OCI-LY3 (cell line): ENCODE data around the gene TTLL5.
A peak's percentile ranks its signal among the peaks of the same experiment; 100 is the strongest.

Source experiments
- H2AFZ ChIP-seq: fragments of 200-600, 300-600 bp; shearing (Covaris generic); 2 replicates; pipeline ENCODE4 v1.6.0; 2014; ENCODE audit warnings: antibody characterized with exemption, low read depth, low read length
- H3K27ac ChIP-seq: fragments of 200-600, 300-600 bp; sonication (generic); 2 replicates; pipeline ENCODE4 v1.5.1; 2014; ENCODE audit warnings: mild to moderate bottlenecking, low read length, moderate library complexity, mixed read lengths
- H3K27me3 ChIP-seq: fragments of 200-600, 300-600 bp; sonication (generic); 2 replicates; pipeline ENCODE4 v1.6.1; 2014; ENCODE audit warnings: low read depth, low read length, mixed read lengths
- H3K36me3 ChIP-seq: fragments of 200-600, 300-600 bp; sonication (generic); replicated peaks from 2 replicates; pipeline ENCODE3; 2014; ENCODE audit warnings: low read depth, low read length, mixed read lengths
- H3K4me1 ChIP-seq: fragments of 300-600, 200-600 bp; sonication (generic); 2 replicates; pipeline ENCODE4 v1.6.1; 2014; ENCODE audit warnings: low read length, mixed read lengths
- H3K4me2 ChIP-seq: fragments of 200-600, 300-600 bp; sonication (generic); 2 replicates; pipeline ENCODE4 v1.6.1; 2014; ENCODE audit warnings: low read length, mixed read lengths
- H3K4me3 ChIP-seq: fragments of 300-600, 200-600 bp; sonication (generic); 2 replicates; pipeline ENCODE4 v1.5.1; 2014; ENCODE audit warnings: antibody characterized with exemption, mild to moderate bottlenecking, low read length, moderate library complexity
- H3K79me2 ChIP-seq: fragments of 300-600, 200-600 bp; shearing (Covaris generic); 2 replicates; pipeline ENCODE4 v1.6.1; 2014; ENCODE audit warnings: mild to moderate bottlenecking, low read length, mixed read lengths
- H3K9ac ChIP-seq: fragments of 300-600, 200-600 bp; shearing (Covaris generic); 2 replicates; pipeline ENCODE4 v1.6.0; 2014; ENCODE audit warnings: mild to moderate bottlenecking, low read length, moderate library complexity
- H3K9me3 ChIP-seq: fragments of 200-600, 300-600 bp; shearing (Covaris generic); 2 replicates; pipeline ENCODE4 v1.6.1; 2014; ENCODE audit warnings: low read length, mixed read lengths; ENCODE audit not compliant: insufficient read depth
- H4K20me1 ChIP-seq: fragments of 200-600, 300-600 bp; sonication (generic); 2 replicates; pipeline ENCODE4 v1.6.1; 2016; ENCODE audit warnings: low read length, mixed read lengths; ENCODE audit not compliant: insufficient read depth
- CTCF ChIP-seq: fragments of 200-600, 300-600 bp; sonication (generic); IDR thresholded peaks from 2 replicates; pipeline ENCODE4 v1.5.1; 2014; ENCODE audit warnings: antibody characterized with exemption, low read length, low read depth
- EZH2phosphoT487 ChIP-seq: fragments of 200-600 bp; shearing (Covaris generic); IDR thresholded peaks from 2 replicates; pipeline ENCODE4 v1.6.1; 2018; ENCODE audit warnings: antibody characterized with exemption, mixed run types, low read depth

The TTLL5 gene

GRCh38 chr14:75672605-75673192, 11.7 kb downstream of the TTLL5 start:
- 0 out of 2 replicates have a peak overlapping the region, but pooled peaks have one; percentile 7 for H3K4me3 ChIP-seq
- H3K79me2 ChIP-seq, result peaks cover 14% of the 10 kb centered on the region; the same call in 1 of the 2 replicates
- no peaks in the 10 kb centered on the region for H3K9me3 ChIP-seq
- H4K20me1 ChIP-seq, result no peaks in the 10 kb centered on the region
- H3K36me3 ChIP-seq, result peaks cover 36% of the 10 kb centered on the region
- peak overlapping the region; percentile 80 for H3K4me2 ChIP-seq
- H2AFZ ChIP-seq, result no peak overlapping the region
- peak overlapping the region; percentile 38 for H3K27ac ChIP-seq
- no peak overlapping the region for H3K9ac ChIP-seq
- TF ChIP-seq EZH2phosphoT487, result no peak
- no peak for TF ChIP-seq CTCF
- H3K4me1 ChIP-seq, result peaks cover 22% of the 10 kb centered on the region
- no peaks in the 10 kb centered on the region for H3K27me3 ChIP-seq

GRCh38 chr14:75673345-75674035, 12.4 kb downstream of the TTLL5 start:
- peaks cover 22% of the 10 kb centered on the region for H3K4me1 ChIP-seq
- H3K36me3 ChIP-seq, result peaks cover 36% of the 10 kb centered on the region
- peak overlapping the region; percentile 15; the same call in 1 of the 2 replicates for H3K9ac ChIP-seq
- no peaks in the 10 kb centered on the region for H3K9me3 ChIP-seq
- H3K27ac ChIP-seq, result peak overlapping the region; percentile 47
- H3K4me2 ChIP-seq, result peak overlapping the region; percentile 80
- no peak overlapping the region for H2AFZ ChIP-seq
- H3K4me3 ChIP-seq, result peak overlapping the region; percentile 54
- H3K27me3 ChIP-seq, result no peaks in the 10 kb centered on the region
- no peaks in the 10 kb centered on the region for H4K20me1 ChIP-seq
- H3K79me2 ChIP-seq, result peaks cover 14% of the 10 kb centered on the region; the same call in 1 of the 2 replicates
- TF ChIP-seq CTCF (no peak), EZH2phosphoT487 (no peak)

- Histone ChIP-seq H2AFZ (no peak overlapping the region), H3K9me3 (no peaks in the 10 kb centered on the region), H4K20me1 (no peaks in the 10 kb centered on the region), H3K36me3 (peaks cover 21% of the 10 kb centered on the region), H3K4me2 (no peak overlapping the region), H3K4me3 (no peak overlapping the region), H3K79me2 (peaks cover 14% of the 10 kb centered on the region; the same call in 1 of the 2 replicates), H3K4me1 (peaks cover 22% of the 10 kb centered on the region), H3K9ac (no peak overlapping the region), H3K27ac (no peak overlapping the region), H3K27me3 (no peaks in the 10 kb centered on the region)
- peak; percentile 19; the same call in 1 of the 2 replicates for TF ChIP-seq CTCF
- no peak for TF ChIP-seq EZH2phosphoT487
These were observed 14.4 kb downstream of the TTLL5 start for GRCh38 chr14:75675265-75675960.

DNA sequence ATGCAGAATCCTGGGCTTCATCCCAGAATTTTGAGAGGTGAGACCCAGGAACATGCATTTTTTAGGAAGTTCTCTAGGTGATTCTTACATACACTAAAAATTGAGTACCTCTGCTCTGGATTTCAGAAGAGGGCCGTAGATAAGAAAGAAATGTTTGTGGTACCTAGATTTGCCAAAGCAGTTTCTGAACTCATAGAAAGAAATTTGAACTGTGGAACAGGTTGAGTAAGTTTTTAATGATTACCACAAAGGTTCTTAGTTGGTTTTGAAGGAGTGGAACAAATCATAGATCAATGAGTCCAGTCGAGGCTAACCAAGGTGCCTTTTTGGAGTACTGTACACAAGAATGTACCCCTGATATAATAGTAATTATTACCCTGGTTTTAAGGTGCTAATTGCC, 24.9 kb downstream of the TTLL5 start:
- Histone ChIP-seq H3K4me2 (no peak overlapping the region), H3K9me3 (no peaks in the 10 kb centered on the region), H3K4me1 (no peaks in the 10 kb centered on the region), H3K27me3 (no peaks in the 10 kb centered on the region), H3K79me2 (no peaks in the 10 kb centered on the region), H4K20me1 (no peaks in the 10 kb centered on the region), H3K9ac (no peak overlapping the region), H3K27ac (no peak overlapping the region), H2AFZ (no peak overlapping the region), H3K36me3 (peaks cover 30% of the 10 kb centered on the region), H3K4me3 (no peak overlapping the region)
- TF ChIP-seq CTCF (no peak), EZH2phosphoT487 (no peak)
